Measurements from ENCODE around the gene ITLN1.

ITLN1 gene

GRCh38 chr1:160835751-160836150, 49.2 kb downstream of the ITLN1 start:
- peak; percentile 43 for DNase-seq
- in situ Hi-C loops (cut with MboI; ENCODE audit: low pct_unique_long_range_greater_than_20kb, low sequenced_read_pairs), result loop anchor here (10.0 kb wide), 1 partner anchor 119 kb away; the partner anchor contains the start of gene ITLN2

- peak; percentile 68 for DNase-seq
- in situ Hi-C loops (cut with MboI; ENCODE audit: low pct_unique_long_range_greater_than_20kb, low sequenced_read_pairs), result loop anchor here (10.0 kb wide), 1 partner anchor 120 kb away; the partner anchor contains the start of gene ITLN2
These were observed 49.9 kb downstream of the ITLN1 start for GRCh38 chr1:160834945-160835565.

GRCh38 chr1:160830321-160831153, 54.4 kb downstream of the ITLN1 start:
- in situ Hi-C loops (cut with MboI; ENCODE audit: low pct_unique_long_range_greater_than_20kb, low sequenced_read_pairs), result loop anchor here (10.0 kb wide), 1 partner anchor 124 kb away; the partner anchor contains the start of gene ITLN2

GRCh38 chr1:160829766-160830165, 55.2 kb downstream of the ITLN1 start:
- in situ Hi-C loops (cut with MboI; ENCODE audit: low pct_unique_long_range_greater_than_20kb, low sequenced_read_pairs), result loop anchor here (10.0 kb wide), 1 partner anchor 125 kb away; the partner anchor contains the start of gene ITLN2
- DNase-seq, result no peak

More at GRCh38 chr1:160830321-160831153, 54.4 kb downstream of the ITLN1 start:
- peak; percentile 61 for DNase-seq

- DNase-seq, result no peak
- in situ Hi-C loops (cut with MboI; ENCODE audit: low pct_unique_long_range_greater_than_20kb, low sequenced_read_pairs), result no loop called here
These were observed 57.6 kb downstream of the ITLN1 start for GRCh38 chr1:160827418-160827817.

- DNase-seq, result no peak
- in situ Hi-C loops (cut with MboI; ENCODE audit: low pct_unique_long_range_greater_than_20kb, low sequenced_read_pairs), result no loop called here
These were observed 58.4 kb downstream of the ITLN1 start for GRCh38 chr1:160826546-160826945.
